K562 (cell line): ENCODE measurements around the gene IFT25. TPM values are rescaled to one million over a fixed set of nuclear protein-coding genes. Genes with fewer than 3 reads are reported as not detected.
A peak's percentile ranks its signal among the peaks of the same experiment; 100 is the strongest.

ENCODE experiments used
- ATAC-seq: fragments of 200-7000 bp; cut with Tn5 transposase; 3 replicates; pipeline ENCODE4 v1.9.1; 2020; ENCODE audit warnings: moderate library complexity
- BruUV-seq: library from RNA; stranded (reverse); fragments of 400-500 nt; replicated peaks from 2 replicates; lab custom pipeline; 2021; lab: Mats Ljungman, UMichigan
- CTCF ChIA-PET: fragments of 300-600 bp; formaldehyde crosslinking; extraction: SDS; loops from one replicate; lab custom pipeline; 2021; ENCODE audit warnings: low intra/inter-chr PET ratio; lab: Yijun Ruan, JAX
- POLR2A ChIA-PET: fragments of 300-600, 350-650 bp; sonication (Branson Sonifier 250); formaldehyde crosslinking; extraction: SDS; loops from one replicate; lab custom pipeline; 2021; ENCODE audit warnings: antibody characterized with exemption, inconsistent platforms; lab: Yijun Ruan, JAX
- DNase-seq, 4 experiments: peaks; one replicate each; pipeline versions ENCODE4 v3.0.0 to v3.0.0-alpha.2; 2011 to 2018; ENCODE audit warnings: low spot score in 3 of 4, mixed read lengths in 3 of 4; ENCODE audit errors: extremely low read depth in 1 of 4
- FAIRE-seq: peaks from 2 replicates; lab custom pipeline; 2011; peaks lifted over from hg19 to GRCh38; lab: Jason Lieb, UNC
- H2AFZ ChIP-seq: 2 replicates; pipeline ENCODE4 v1.6.0; 2011; ENCODE audit warnings: low read depth, low read length, control low read depth, inconsistent platforms
- H3K27ac ChIP-seq: fragments of 200-600 bp; 3 replicates; pipeline ENCODE4 v1.8.0; 2011; ENCODE audit warnings: low read depth, mild to moderate bottlenecking, control low read depth, inconsistent platforms, low read length, moderate library complexity, mixed read lengths; ENCODE audit errors: extremely low read depth
- H3K27me3 ChIP-seq, 2 experiments: fragments of 300-600 bp in 1 of 2; 2 replicates in 1 of 2; 3 replicates in 1 of 2; pipeline versions ENCODE4 v1.6.0 to v1.8.0; 2011; ENCODE audit warnings: inconsistent platforms in 2 of 2, low read length in 2 of 2, mild to moderate bottlenecking in 1 of 2, mixed read lengths in 1 of 2, moderate library complexity in 1 of 2; ENCODE audit not compliant: control insufficient read depth in 2 of 2, insufficient read depth in 2 of 2
- H3K36me3 ChIP-seq: fragments of 300-600 bp; 3 replicates; pipeline ENCODE4 v1.8.0; 2011; ENCODE audit warnings: mild to moderate bottlenecking, low read length, inconsistent platforms; ENCODE audit not compliant: control insufficient read depth, insufficient read depth
- H3K4me1 ChIP-seq, 2 experiments: fragments of 200-600 bp in 1 of 2; replicated peaks in 1 of 2; 2 replicates in 1 of 2; 3 replicates in 1 of 2; pipeline versions ENCODE4 v1.5.1 to v1.8.0; 2011; ENCODE audit warnings: inconsistent platforms in 2 of 2, low read length in 2 of 2, mild to moderate bottlenecking in 1 of 2, mixed read lengths in 1 of 2, moderate library complexity in 1 of 2; ENCODE audit not compliant: control insufficient read depth in 2 of 2, insufficient read depth in 2 of 2
- H3K4me2 ChIP-seq: 2 replicates; pipeline ENCODE4 v1.6.1; 2011; ENCODE audit warnings: low read length, control low read depth, inconsistent platforms, mixed read lengths; ENCODE audit not compliant: insufficient read depth
- H3K4me3 ChIP-seq: fragments of 200-600 bp; sonication (generic), shearing (Covaris generic); 2 replicates; pipeline ENCODE4 v1.5.1; 2016; ENCODE audit warnings: control low read depth, inconsistent platforms
- H3K79me2 ChIP-seq: fragments of 200-600 bp; 3 replicates; pipeline ENCODE4 v1.8.0; 2011; ENCODE audit warnings: low read length, inconsistent platforms; ENCODE audit not compliant: control insufficient read depth, insufficient read depth
- H3K9ac ChIP-seq, 2 experiments: 2 replicates each; pipeline versions ENCODE4 v1.6.0 to v1.6.1; 2011; ENCODE audit warnings: low read depth in 2 of 2, low read length in 2 of 2, control low read depth in 1 of 2, inconsistent platforms in 1 of 2, mild to moderate bottlenecking in 1 of 2, mixed read lengths in 1 of 2; ENCODE audit not compliant: insufficient read depth in 1 of 2
- H3K9me1 ChIP-seq: one replicate; pipeline ENCODE4 v1.6.0; 2011; ENCODE audit warnings: inconsistent platforms, mild to moderate bottlenecking, low read length, moderate library complexity; ENCODE audit not compliant: control insufficient read depth, insufficient read depth
- H3K9me3 ChIP-seq: replicated peaks from 2 replicates; pipeline ENCODE4 v1.5.1; 2011; ENCODE audit warnings: low read depth, low read length, inconsistent platforms; ENCODE audit not compliant: control insufficient read depth, insufficient read depth
- H4K20me1 ChIP-seq: replicated peaks from 2 replicates; pipeline ENCODE4 v1.6.1; 2011; ENCODE audit warnings: low read length, inconsistent platforms, mixed read lengths; ENCODE audit not compliant: control insufficient read depth, insufficient read depth
- CHAMP1 ChIP-seq: fragments of 450-650 bp; IDR thresholded peaks from 2 replicates; pipeline ENCODE4 v1.6.1; 2016; ENCODE audit warnings: mild to moderate bottlenecking
- COPS2 ChIP-seq: fragments of 450-650 bp; conservative IDR thresholded peaks from 2 replicates; pipeline ENCODE4 v1.6.1; 2016; ENCODE audit warnings: mild to moderate bottlenecking, moderate library complexity
- EP400 ChIP-seq: fragments of 450-650 bp; IDR thresholded peaks from 2 replicates; pipeline ENCODE4 v1.6.1; 2017; ENCODE audit warnings: antibody characterized with exemption, mild to moderate bottlenecking, moderate library complexity
- FOXA3 ChIP-seq, 2 experiments: fragments of 450-650 bp in 1 of 2; sonication (generic) in 1 of 2; formaldehyde crosslinking; IDR thresholded peaks in 1 of 2; conservative IDR thresholded peaks in 1 of 2; 2 replicates each; pipeline versions ENCODE4 v1.4.0 to v1.8.0; 2020 to 2022; ENCODE audit warnings: mild to moderate bottlenecking in 2 of 2, missing genetic modification reagents in 1 of 2
- IFI16 ChIP-seq: fragments of 250-450 bp; sonication (Bioruptor Pico); IDR thresholded peaks from 2 replicates; pipeline ENCODE4 v2.1.2; 2022; ENCODE audit warnings: mild to moderate bottlenecking, inconsistent platforms
- MAZ ChIP-seq, 2 experiments: fragments of 450-650 bp in 1 of 2; sonication (generic) in 1 of 2; formaldehyde crosslinking; IDR thresholded peaks in 1 of 2; conservative IDR thresholded peaks in 1 of 2; 2 replicates each; pipeline versions ENCODE4 v1.4.0 to v1.5.0; 2020; ENCODE audit warnings: mild to moderate bottlenecking in 1 of 2, missing genetic modification reagents in 1 of 2
- RAD21 ChIP-seq, 2 experiments: fragments of 250-450 bp in 1 of 2; fragments of 450-650 bp in 1 of 2; sonication (Bioruptor Pico) in 1 of 2; formaldehyde crosslinking in 1 of 2; IDR thresholded peaks in 1 of 2; conservative IDR thresholded peaks in 1 of 2; 2 replicates each; pipeline versions ENCODE4 v1.4.0 to v1.8.0; 2020 to 2022; ENCODE audit warnings: mild to moderate bottlenecking in 2 of 2, moderate library complexity in 1 of 2
- RHOXF2B ChIP-seq: fragments of 250-450 bp; sonication (Bioruptor Pico); conservative IDR thresholded peaks from 2 replicates; pipeline ENCODE4 v1.5.1; 2021
- SRSF1 ChIP-seq: fragments of 200-400 bp; formaldehyde crosslinking; IDR thresholded peaks from 2 replicates; pipeline ENCODE4 v1.6.1; 2017; ENCODE audit warnings: mild to moderate bottlenecking, low read depth, low read length, moderate library complexity
- TAF1 ChIP-seq: IDR thresholded peaks from 2 replicates; pipeline ENCODE4 v1.6.1; 2011; ENCODE audit warnings: mild to moderate bottlenecking, low read length, moderate library complexity; ENCODE audit not compliant: insufficient read depth, control insufficient read depth, severe bottlenecking; ENCODE audit errors: extremely low read depth
- ZBTB17 ChIP-seq: fragments of 450-650 bp; formaldehyde crosslinking; IDR thresholded peaks from 2 replicates; pipeline ENCODE4 v1.4.0; 2020; ENCODE audit warnings: mild to moderate bottlenecking
- ZNF23 ChIP-seq: fragments of 250-450 bp; sonication (Bioruptor Pico); IDR thresholded peaks from 2 replicates; pipeline ENCODE4 v1.4.0; 2020; ENCODE audit warnings: mild to moderate bottlenecking
- ZNF639 ChIP-seq, 2 experiments: fragments of 200-800 bp in 1 of 2; sonication (Bioruptor generic) in 1 of 2; sonication (generic) in 1 of 2; formaldehyde crosslinking in 1 of 2; IDR thresholded peaks in 1 of 2; conservative IDR thresholded peaks in 1 of 2; 2 replicates each; pipeline versions ENCODE4 v1.5.0 to v1.6.1; 2016 to 2020; ENCODE audit warnings: missing compliant biosample characterization in 1 of 2, missing genetic modification characterization in 1 of 2, missing genetic modification reagents in 1 of 2
- ZSCAN29 ChIP-seq: fragments of 450-650 bp; IDR thresholded peaks from 2 replicates; pipeline ENCODE4 v1.6.1; 2017
- WGBS: fragments of 100-300 bp; shearing (Covaris generic); methylation state at CpG from one replicate; pipeline ENCODE4 v1.1.6; 2016; ENCODE audit warnings: low coverage, mixed read lengths; ENCODE audit not compliant: insufficient coverage; ENCODE audit errors: missing lambda C conversion rate; 5-methylcytosine and 5-hydroxymethylcytosine counted together
- in situ Hi-C: fragments of 300-500 bp; cut with MboI; formaldehyde crosslinking; loops from 4 replicates; pipeline ENCODE4 v1.15.0; 2018; ENCODE audit warnings: inconsistent platforms, mixed read lengths
- intact Hi-C: fragments of 100-400 bp; cut with micrococcal nuclease; formaldehyde crosslinking; loops from 2 replicates; pipeline ENCODE4 v1.14.2; 2022
- polyA plus RNA-seq, 8 experiments: library from polyadenylated mRNA; depleted of rRNA in 4 of 8; stranded (reverse) in 5 of 8; unstranded in 3 of 8; fragments of >200 nt; fragmentation: Nextera tagmentation in 2 of 8; fragmentation: Illumina TruSeq in 1 of 8; extraction: Ambion mirVana in 2 of 8; extraction: Trizol in 1 of 8; gene quantifications; 2 replicates each; pipeline versions ENCODE4 v1.2.1 to v1.2.3, GENCODE V29; 2011 to 2014; ENCODE audit warnings: inconsistent platforms in 1 of 8, missing spikeins in 1 of 8
- total RNA-seq, 7 experiments: library from RNA; depleted of rRNA in 6 of 7; stranded (reverse); fragments of >200 nt in 6 of 7; fragmentation: Illumina TruSeq in 2 of 7; extraction: Trizol in 2 of 7; gene quantifications; 2 replicates each; pipeline versions ENCODE4 v1.2.1 to v1.2.3, GENCODE V29; 2011 to 2021; ENCODE audit warnings: low replicate concordance in 1 of 7

The IFT25 gene
- total and polyA plus RNA-seq, 9 of the 15 experiments (the other 6 are each of a cell fraction or from before 2014, with no cell fraction given) = 93.6 to 209 (median 167) TPM

GRCh38 chr1:53942127-53942957, 3.2 kb downstream of the IFT25 start (continued):
- no peak for TF ChIP-seq CHAMP1
- TF ChIP-seq COPS2 = no peak
- TF ChIP-seq EP400 = no peak
- 0 out of 4 replicates have a peak, but pooled peaks of 1 of the 2 experiments have one; percentile 5 for TF ChIP-seq MAZ (CRISPR knock-in tag; conservative IDR thresholded peaks at IDR 0.05 in 1 of 2, IDR thresholded peaks at IDR 0.05 in 1 of 2)
- TF ChIP-seq ZSCAN29 = no peak

- no peaks in the 10 kb centered on the region for H4K20me1 ChIP-seq
- peaks cover 6 to 16% of the 10 kb centered on the region in 2 experiments; a peak in 4 of 5 replicates for H3K4me1 ChIP-seq
- ChIA-PET CTCF (no interaction called here), POLR2A (no interaction called here)
- H3K27ac ChIP-seq = no peak overlapping the region
- peaks cover 45% of the 10 kb centered on the region for H3K79me2 ChIP-seq
- intact Hi-C loops (no loop called here), in situ Hi-C loops (no loop called here)
- H2AFZ ChIP-seq = no peak overlapping the region
- DNase-seq = no peak
- no peak overlapping the region for H3K9ac ChIP-seq
- BruUV-seq = no TSS peak
- no peaks in the 10 kb centered on the region for H3K27me3 ChIP-seq
- no peak for ATAC-seq
- no peak for TF ChIP-seq RHOXF2B (CRISPR knock-in tag)
- TF ChIP-seq ZBTB17 (CRISPR knock-in tag) = no peak
- TF ChIP-seq TAF1 = no peak
- TF ChIP-seq RAD21 (CRISPR knock-in tag; conservative IDR thresholded peaks at IDR 0.05 in 1 of 2, IDR thresholded peaks at IDR 0.05 in 1 of 2) = no peak
- no peak for TF ChIP-seq FOXA3 (CRISPR knock-in tag; conservative IDR thresholded peaks at IDR 0.05 in 1 of 2, IDR thresholded peaks at IDR 0.05 in 1 of 2)
- no peak for TF ChIP-seq IFI16 (CRISPR knock-in tag)
- TF ChIP-seq ZNF639 (CRISPR knock-in tag; conservative IDR thresholded peaks at IDR 0.05 in 1 of 2, IDR thresholded peaks at IDR 0.05 in 1 of 2) = no peak
- TF ChIP-seq SRSF1 = no peak
- TF ChIP-seq ZNF23 (CRISPR knock-in tag) = no peak
- H3K9me1 ChIP-seq = no peaks in the 10 kb centered on the region
- H3K36me3 ChIP-seq = peaks cover 57% of the 10 kb centered on the region
- no peak overlapping the region for H3K4me3 ChIP-seq
- H3K4me2 ChIP-seq = no peak overlapping the region
- H3K9me3 ChIP-seq = peaks cover 12% of the 10 kb centered on the region
- FAIRE-seq = no peak
- 94% methylated on average over 4 of the region's 4 CpGs for WGBS
Measured at GRCh38 chr1:53938136-53938830, 7.2 kb downstream of the IFT25 start.
